Motor neuron (in vitro differentiated cells): ENCODE results near the gene SMLR1. TPM values are rescaled to one million over a fixed set of nuclear protein-coding genes. Genes with fewer than 3 reads are reported as not detected.

Experiments
- ATAC-seq, 8 experiments: fragments of 200-7000 bp; cut with Tn5 transposase; replicated peaks in 6 of 8; 2 replicates each; pipeline ENCODE4 v1.8.0; 2021; ENCODE audit warnings: mild to moderate bottlenecking in 8 of 8, moderate library complexity in 8 of 8
- H3K27ac ChIP-seq, 2 donors: fragments of 250-450 bp; sonication (Bioruptor Pico); 2 replicates each; pipeline ENCODE4 v1.9.0; 2021; ENCODE audit warnings: antibody characterized with exemption in 2 of 2, mild to moderate bottlenecking in 2 of 2, moderate library complexity in 1 of 2
- H3K4me1 ChIP-seq, 2 donors: fragments of 250-450 bp; sonication (Bioruptor Pico); replicated peaks in 1 of 2; 2 replicates each; pipeline ENCODE4 v1.6.1; 2021; ENCODE audit warnings: antibody characterized with exemption in 2 of 2, mild to moderate bottlenecking in 2 of 2, moderate library complexity in 1 of 2
- H3K4me3 ChIP-seq, 5 donors: fragments of 250-450 bp; sonication (Bioruptor Pico); 2 replicates each; pipeline ENCODE4 v1.9.0; 2021; ENCODE audit warnings: antibody characterized with exemption in 5 of 5, mild to moderate bottlenecking in 5 of 5, moderate library complexity in 4 of 5
- whole genome bisulfite sequencing, 10 experiments: fragments of 450-650 bp; shearing (Covaris generic); methylation state at CpG; one replicate each; pipeline ENCODE4 v1.0.0; 2022; 5-methylcytosine and 5-hydroxymethylcytosine counted together
- in situ Hi-C, 9 experiments: fragments of 400-800 bp; cut with MboI; loops; one replicate each; pipeline ENCODE4 v1.15.0; 2021; ENCODE audit warnings: low sequenced_read_pairs in 9 of 9, low pct_unique_long_range_greater_than_20kb in 2 of 9; ENCODE audit not compliant: unreplicated experiment in 9 of 9
- total RNA-seq, 8 experiments: library from RNA; unstranded; fragments of 300-600 nt; gene quantifications; 2 replicates each; pipeline versions ENCODE4 v1.2.3 to v1.2.4, GENCODE V29; 2022

Gene SMLR1
- total RNA-seq = 1 to 10 TPM in 1 of 8 experiments, under 1 TPM in 7; 0.11 to 2.1 (median 0.38) TPM

DNA sequence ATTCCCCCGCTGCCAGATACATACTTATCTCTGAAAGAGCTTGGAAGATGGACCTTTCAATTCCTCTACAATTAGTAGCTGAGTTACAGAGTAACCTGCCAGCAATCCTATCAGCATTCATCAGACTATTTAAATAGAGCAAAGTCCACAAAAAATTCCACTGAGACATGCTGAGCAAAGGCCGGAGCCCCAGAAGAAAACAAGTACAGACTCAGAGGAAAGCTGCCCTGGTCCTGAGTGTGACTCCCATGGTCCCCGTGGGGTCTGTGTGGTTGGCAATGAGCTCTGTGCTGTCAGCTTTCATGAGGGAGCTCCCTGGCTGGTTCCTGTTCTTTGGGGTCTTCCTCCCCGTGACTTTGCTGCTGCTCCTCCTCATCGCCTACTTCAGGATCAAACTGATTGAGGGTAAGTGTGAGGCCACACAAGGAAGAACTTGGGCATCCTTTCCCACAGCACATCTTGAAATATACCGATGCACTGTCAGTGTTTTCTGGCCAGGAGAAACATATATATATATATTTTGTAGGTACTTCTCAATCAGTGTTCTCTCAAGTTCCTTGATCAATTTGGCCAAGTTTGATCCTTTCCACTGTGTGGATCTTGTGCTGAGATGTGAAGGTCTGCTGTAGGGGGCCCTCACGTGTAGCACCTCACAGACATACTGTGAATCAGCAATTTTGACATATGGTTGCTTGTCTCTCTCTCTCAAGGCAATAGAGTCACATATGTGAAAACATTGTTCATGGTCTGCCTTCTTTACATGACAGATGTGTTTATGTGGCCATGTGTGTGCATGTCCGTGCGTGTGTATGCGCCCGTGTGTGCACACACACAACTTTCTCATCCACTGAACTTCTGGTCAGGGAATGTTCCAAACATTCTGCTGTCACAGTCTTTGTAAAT is at the start of gene SMLR1:
TSS of gene SMLR1 (plus strand) at position 160 of the 903 bp plus-strand sequence. CDS start at position 168, 8 bp downstream.
- peak in 1 of 8 experiments; percentile 67 for ATAC-seq
- no peak within 1 kb of the TSS for H3K4me3 ChIP-seq
- peaks cover 8 to 10% of the 10 kb centered on the region in 2 donors for H3K4me1 ChIP-seq
- 50 to 94% (median 80%) methylated on average over 1 to 9 of the region's 11 CpGs for WGBS, 10 experiments
- in situ Hi-C loops = loop anchor here in 3 of 9 experiments (25.0 kb wide), 2 partner anchors 465 to 515 kb away; partner anchors contain the start of gene TMEM200A (in 1 of the 3)
- no peak within 1 kb of the TSS for H3K27ac ChIP-seq

DNA sequence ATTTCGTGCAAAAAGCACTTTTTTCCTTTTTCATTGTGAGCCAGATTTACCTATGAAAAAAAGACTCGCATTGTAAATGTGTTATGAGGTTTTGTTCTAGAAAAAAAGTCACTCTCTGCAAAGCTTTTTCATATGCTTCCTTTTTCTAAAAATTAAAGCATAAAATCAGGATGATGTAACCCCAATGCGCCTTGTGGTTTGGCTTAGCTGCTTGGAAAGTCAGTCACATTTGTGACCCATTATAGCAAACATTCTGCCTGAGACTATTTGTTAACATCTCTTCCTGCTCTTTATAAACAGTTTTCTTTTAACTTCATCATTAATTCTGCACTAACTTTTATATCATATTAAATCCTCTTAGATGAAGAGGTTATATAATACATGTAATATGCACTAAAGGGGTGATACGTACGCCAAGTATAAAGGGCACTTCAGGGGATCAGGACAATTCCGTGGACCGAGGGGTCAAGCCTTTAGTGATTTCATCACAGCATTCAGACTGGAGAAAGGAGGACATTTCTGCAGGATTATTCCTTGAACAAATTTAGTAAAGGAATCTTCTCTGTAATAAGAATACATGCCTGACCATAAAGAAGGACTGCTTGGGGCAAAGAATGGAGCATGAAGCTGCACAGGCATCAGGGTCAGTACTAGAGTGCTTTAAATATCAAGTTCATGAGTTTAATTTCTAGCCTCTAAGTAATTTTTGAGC is 48.1 kb upstream of the SMLR1 start:
- Histone ChIP-seq H3K27ac (no peak overlapping the region), H3K4me1 (no peaks in the 10 kb centered on the region), H3K4me3 (no peak overlapping the region)
- in situ Hi-C loops = no loop called here
- peak in 2 of 8 experiments; percentile 51 to 55 for ATAC-seq
- 14 to 100% (median 88%) methylated on average over 2 to 7 of the region's 7 CpGs for WGBS, 10 experiments

GRCh38 chr6:130779658-130780033 is 47.6 kb upstream of the SMLR1 start:
- in situ Hi-C loops = no loop called here
- H3K4me3 ChIP-seq = no peak overlapping the region
- no peak overlapping the region for H3K27ac ChIP-seq
- ATAC-seq = no peak
- H3K4me1 ChIP-seq = no peaks in the 10 kb centered on the region
- WGBS, 10 experiments = 30 to 94% (median 59%) methylated on average over 1 to 4 of the region's 4 CpGs

DNA sequence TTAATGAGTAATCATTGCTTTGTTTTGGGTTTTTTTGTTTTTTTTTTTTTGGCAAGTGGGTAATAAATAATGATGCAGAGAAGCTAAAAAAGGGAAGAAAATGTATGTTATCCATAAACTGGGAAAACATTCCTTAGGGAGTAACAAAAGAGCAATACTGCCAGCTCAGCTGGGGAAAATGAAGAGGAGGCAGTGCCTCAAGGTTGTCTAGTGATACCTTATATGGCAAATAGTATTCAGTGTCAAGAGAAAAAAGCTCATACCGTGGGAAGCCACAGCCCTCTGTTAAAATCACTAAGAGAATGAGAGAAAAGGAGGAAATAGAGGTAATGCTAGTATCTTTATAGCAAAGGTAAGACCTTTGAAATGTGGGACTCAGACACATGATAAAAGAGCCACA is 47.1 kb upstream of the SMLR1 start:
- no peak for ATAC-seq
- no peak overlapping the region for H3K27ac ChIP-seq
- H3K4me3 ChIP-seq = no peak overlapping the region
- WGBS, 10 experiments = 36 to 100% (median 57%) methylated on average over 1 of the region's 1 CpG; no CpG with 5 or more reads in 1 of the 10 experiments
- no peaks in the 10 kb centered on the region for H3K4me1 ChIP-seq
- in situ Hi-C loops = no loop called here

- in situ Hi-C loops = no loop called here
- Histone ChIP-seq H3K4me3 (no peak overlapping the region), H3K4me1 (no peaks in the 10 kb centered on the region), H3K27ac (no peak overlapping the region)
- ATAC-seq = no peak
- WGBS, 10 experiments = 67 to 100% (median 90%) methylated on average over 1 to 3 of the region's 3 CpGs
Observed at GRCh38 chr6:130781557-130781956, 45.6 kb upstream of the SMLR1 start.

GRCh38 chr6:130783416-130784107 is 43.6 kb upstream of the SMLR1 start:
- in situ Hi-C loops = no loop called here
- no peak for ATAC-seq
- no peak overlapping the region for H3K27ac ChIP-seq
- H3K4me3 ChIP-seq = no peak overlapping the region
- H3K4me1 ChIP-seq = no peaks in the 10 kb centered on the region
- WGBS, 10 experiments = 21 to 89% (median 71%) methylated on average over 1 to 2 of the region's 2 CpGs

DNA sequence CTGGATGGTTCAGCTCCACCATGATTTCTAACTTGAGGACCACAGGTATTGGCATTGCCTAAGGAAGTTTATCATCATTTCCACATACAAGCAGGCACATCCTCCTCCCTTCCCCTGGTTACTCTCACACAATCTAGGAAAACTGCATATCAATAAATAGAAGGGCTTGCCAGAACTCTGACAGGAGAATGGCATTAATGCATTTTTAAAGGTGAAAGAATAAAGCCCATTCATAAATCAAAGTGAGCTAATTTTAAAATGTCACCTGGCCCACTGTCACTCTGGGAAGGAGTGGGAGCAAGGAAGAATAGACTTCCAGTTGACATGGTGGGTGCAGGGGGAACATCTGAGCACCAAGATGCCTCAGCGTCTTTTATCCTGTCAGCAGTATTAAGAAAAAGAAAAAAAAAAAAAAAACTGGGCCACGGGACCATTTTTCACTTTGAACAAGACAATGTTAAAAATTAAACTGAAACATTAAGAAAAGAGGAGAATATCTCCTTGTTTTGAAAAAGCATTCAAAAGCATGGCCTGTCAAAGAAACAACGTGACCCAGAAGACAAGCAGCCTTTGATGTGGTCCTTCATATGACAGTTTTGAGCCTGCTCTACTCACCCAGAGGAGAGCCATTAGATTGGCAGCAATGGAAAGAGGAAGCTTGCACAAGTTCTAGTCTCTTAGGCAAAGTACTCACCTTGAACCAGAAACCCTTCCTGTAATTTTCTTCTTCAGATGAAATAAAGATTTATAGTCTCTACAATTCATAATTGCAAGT is 39.3 kb upstream of the SMLR1 start:
- Histone ChIP-seq H3K27ac (no peak overlapping the region), H3K4me3 (no peak overlapping the region), H3K4me1 (no peaks in the 10 kb centered on the region)
- ATAC-seq = peak in 1 of 8 experiments; percentile 25
- 67 to 92% (median 79%) methylated on average over 1 to 3 of the region's 3 CpGs for WGBS, 10 experiments
- in situ Hi-C loops = no loop called here

- H3K4me3 ChIP-seq = no peak overlapping the region
- no peak overlapping the region for H3K27ac ChIP-seq
- in situ Hi-C loops = no loop called here
- no peaks in the 10 kb centered on the region for H3K4me1 ChIP-seq
- no peak for ATAC-seq
- WGBS, 10 experiments = 42 to 100% (median 82%) methylated on average over 1 to 5 of the region's 5 CpGs
Observed at GRCh38 chr6:130788954-130789353, 38.3 kb upstream of the SMLR1 start.

- in situ Hi-C loops = no loop called here
- no peaks in the 10 kb centered on the region for H3K4me1 ChIP-seq
Observed at GRCh38 chr6:130794010-130794697, 33.1 kb upstream of the SMLR1 start.

DNA sequence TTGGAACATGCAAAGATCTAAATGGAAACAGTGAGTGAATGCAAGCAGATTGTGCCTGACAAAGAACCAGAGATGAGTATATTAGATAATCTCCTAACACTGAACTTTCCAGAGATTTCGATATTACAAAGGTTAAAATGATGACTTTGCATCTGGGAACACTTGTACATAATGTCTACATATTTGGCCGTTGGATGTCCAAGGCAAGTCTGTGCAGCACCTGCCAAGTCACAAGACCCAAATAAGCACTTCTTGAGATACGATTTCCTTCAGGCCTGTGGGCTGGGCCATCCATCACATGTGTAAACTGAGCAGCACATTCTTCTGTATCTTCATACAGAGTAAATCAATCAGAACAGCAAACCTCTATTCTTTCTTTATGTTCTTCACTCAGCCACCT is 32.5 kb upstream of the SMLR1 start:
- H3K4me3 ChIP-seq = no peak overlapping the region
- H3K4me1 ChIP-seq = no peaks in the 10 kb centered on the region
- no peak overlapping the region for H3K27ac ChIP-seq
- WGBS, 10 experiments = 0 to 92% (median 76%) methylated on average over 1 to 3 of the region's 3 CpGs; no CpG with 5 or more reads in 2 of the 10 experiments
- ATAC-seq = peak in 4 of 8 experiments; percentile 21 to 92 (median 80)
- in situ Hi-C loops = no loop called here

More at GRCh38 chr6:130794010-130794697, 33.1 kb upstream of the SMLR1 start:
- H3K27ac ChIP-seq = no peak overlapping the region
- peak in 3 of 8 experiments; percentile 48 to 60 (median 55) for ATAC-seq
- no peak overlapping the region for H3K4me3 ChIP-seq
- WGBS, 10 experiments = 20 to 100% (median 100%) methylated on average over 1 of the region's 1 CpG; no CpG with 5 or more reads in 5 of the 10 experiments

DNA sequence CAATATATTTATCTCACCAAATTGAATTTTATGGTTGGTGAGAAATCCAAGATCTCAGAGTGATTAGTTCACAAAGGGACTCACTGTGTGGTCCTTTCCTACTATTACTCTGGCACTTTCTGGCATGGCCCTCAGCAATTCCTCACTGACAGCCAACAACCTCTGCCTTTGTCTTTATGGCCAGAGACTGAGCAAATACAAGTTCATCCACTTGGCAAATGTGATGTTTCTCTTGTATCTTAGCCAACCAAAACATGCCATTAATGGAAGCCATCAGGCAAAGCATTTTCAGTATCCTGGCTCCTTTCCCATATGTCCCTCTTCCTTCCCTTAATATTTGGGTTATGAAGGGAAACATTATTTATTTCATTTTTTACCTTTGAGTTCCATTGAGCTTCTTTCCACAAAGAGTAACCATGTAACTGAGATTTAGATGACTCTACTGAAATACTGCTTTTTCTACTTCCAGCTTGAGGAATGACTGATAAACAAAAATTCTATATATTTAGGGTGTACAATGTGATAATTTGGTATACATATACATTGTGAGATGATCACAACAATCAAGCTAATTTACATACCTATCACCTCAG is 30.8 kb upstream of the SMLR1 start:
- peak in 1 of 8 experiments; percentile 73 for ATAC-seq

GRCh38 chr6:130797061-130797460 is 30.1 kb upstream of the SMLR1 start:
- Histone ChIP-seq H3K27ac (no peak overlapping the region), H3K4me3 (no peak overlapping the region), H3K4me1 (no peaks in the 10 kb centered on the region)
- no peak for ATAC-seq
- in situ Hi-C loops = no loop called here
- 82 to 100% (median 95%) methylated on average over 1 to 2 of the region's 2 CpGs; no CpG with 5 or more reads in 1 of the 10 experiments for WGBS, 10 experiments

More for the DNA sequence above, 30.8 kb upstream of the SMLR1 start:
- no peak overlapping the region for H3K27ac ChIP-seq
- H3K4me3 ChIP-seq = no peak overlapping the region
- no peaks in the 10 kb centered on the region for H3K4me1 ChIP-seq
- in situ Hi-C loops = no loop called here
